Midbrain (tissue), 1 donor: ENCODE data around the gene PRRC2B.
"Not testable (repeated sequence)": the region's sequence is repeated elsewhere in the genome, so short reads cannot be mapped to it uniquely, and the experiment has no call there.

ENCODE experiments used
- DNase-seq: peaks from one replicate; lab custom pipeline; 2025; lab: John Stamatoyannopoulos, UW

PRRC2B gene

DNA sequence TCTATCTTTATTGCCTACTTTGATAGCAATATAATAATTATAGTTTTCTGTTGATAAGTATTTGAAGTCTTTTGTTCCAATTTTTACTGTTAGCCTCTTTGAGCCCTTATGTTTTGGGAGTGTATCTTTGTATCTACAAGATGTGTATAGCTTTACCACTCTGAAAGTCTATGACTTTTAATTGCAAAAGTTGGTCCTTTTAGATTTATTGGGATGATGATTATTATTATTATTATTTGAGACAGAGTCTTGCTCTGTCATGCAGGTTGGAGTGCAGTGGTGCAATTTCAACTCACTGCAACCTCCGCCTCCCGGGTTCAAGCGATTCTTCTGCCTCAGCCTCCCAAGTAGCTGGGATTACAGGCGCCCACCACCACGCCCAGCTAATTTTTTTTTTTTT is 78.2 kb downstream of the PRRC2B start:
- not testable (repeated sequence) for DNase-seq

DNA sequence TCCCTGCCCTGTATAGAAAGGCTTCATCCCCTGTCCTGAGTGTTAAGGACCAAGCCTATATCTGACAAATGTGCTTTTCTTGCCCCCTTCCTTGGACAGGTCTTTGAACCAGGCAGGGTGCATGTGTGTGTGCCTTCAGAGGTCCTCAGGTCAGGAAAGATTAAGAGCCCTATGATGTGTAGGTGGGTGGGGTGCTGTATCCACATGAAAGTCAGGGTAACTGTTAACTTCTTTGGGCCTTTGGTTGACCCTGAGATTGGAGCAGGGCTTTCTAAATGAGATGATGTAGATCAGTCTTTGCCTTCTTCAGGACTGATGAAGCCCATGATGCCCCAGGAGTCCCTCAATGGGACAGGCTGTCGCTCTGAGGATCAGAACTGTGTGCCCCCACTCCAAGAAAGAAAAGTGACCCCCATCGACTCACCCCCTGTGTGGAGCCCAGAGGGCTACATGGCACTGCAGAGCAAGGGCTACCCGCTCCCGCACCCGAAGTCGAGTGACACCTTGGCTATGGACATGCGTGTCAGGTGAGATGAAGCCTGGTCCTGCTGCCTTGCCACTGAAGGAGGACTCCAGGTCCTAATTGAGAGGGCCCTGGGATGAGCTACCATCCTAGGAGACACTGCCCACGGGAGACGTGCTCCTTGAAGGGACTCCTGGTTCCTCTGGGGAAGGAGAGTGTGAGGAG is 79.5 kb downstream of the PRRC2B start:
- no peak for DNase-seq

DNA sequence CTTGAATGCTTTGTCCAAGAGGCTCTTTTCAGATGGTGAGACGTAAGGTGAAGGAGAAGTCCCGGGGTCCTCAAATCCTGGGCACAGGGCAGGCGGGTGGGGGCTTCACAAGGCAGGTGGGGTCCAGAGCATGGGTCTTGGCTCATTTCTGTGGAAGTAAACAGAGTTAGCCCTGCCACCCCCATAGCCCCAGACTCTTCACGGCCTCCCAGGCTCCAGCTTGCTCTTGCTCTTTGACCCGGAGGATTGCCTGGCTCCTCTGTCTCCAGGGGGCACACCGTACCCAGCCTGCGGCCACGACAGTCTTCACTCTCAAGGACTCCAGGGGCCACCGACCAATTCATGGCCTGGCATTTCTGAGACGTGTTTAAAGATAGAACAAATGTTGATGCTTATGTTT is 80.0 kb downstream of the PRRC2B start:
- no peak for DNase-seq

DNA sequence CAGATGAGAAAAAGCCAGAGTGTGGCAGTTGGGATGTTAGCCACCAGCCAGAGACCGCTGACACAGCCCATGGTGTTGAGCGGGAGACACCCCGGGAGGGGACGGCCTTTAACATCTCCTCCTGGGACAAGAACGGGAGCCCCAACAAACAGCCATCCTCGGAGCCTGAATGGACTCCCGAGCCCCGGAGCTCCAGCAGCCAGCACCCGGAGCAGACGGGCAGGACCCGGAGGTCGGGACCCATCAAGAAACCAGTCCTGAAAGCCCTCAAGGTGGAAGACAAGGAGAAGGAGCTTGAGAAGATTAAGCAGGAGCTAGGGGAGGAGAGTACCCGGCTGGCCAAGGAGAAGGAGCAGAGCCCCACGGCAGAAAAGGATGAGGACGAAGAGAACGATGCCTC is 80.8 kb downstream of the PRRC2B start:
- DNase-seq, result no peak

DNA sequence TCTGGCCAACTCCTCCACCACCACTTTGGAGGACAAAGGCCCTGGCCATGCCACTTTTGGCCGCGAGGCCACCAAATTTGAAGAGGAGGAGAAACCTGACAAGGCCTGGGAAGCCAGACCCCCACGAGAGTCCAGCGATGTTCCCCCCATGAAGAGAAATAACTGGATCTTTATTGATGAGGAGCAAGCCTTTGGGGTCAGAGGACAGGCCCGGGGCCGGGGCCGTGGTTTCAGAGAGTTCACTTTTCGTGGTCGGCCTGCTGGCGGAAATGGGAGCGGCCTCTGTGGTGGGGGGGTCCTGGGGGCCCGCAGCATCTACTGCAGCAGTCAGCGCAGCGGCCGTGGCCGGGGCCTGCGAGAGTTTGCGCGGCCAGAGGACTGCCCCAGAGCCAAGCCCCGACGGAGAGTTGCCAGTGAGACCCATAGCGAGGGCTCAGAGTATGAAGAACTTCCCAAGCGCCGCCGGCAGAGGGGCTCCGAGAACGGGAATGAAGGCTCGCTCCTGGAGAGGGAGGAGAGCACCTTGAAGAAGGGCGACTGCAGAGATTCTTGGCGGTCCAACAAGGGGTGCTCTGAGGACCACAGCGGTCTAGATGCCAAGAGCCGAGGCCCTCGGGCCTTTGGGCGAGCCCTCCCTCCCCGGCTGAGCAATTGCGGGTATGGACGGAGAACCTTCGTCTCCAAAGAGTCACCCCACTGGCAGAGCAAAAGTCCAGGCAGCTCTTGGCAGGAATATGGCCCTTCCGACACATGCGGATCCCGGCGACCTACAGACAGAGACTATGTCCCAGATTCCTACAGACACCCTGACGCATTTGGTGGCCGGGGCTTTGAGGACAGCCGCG is 81.4 kb downstream of the PRRC2B start:
- DNase-seq, result peak; percentile 44

DNA sequence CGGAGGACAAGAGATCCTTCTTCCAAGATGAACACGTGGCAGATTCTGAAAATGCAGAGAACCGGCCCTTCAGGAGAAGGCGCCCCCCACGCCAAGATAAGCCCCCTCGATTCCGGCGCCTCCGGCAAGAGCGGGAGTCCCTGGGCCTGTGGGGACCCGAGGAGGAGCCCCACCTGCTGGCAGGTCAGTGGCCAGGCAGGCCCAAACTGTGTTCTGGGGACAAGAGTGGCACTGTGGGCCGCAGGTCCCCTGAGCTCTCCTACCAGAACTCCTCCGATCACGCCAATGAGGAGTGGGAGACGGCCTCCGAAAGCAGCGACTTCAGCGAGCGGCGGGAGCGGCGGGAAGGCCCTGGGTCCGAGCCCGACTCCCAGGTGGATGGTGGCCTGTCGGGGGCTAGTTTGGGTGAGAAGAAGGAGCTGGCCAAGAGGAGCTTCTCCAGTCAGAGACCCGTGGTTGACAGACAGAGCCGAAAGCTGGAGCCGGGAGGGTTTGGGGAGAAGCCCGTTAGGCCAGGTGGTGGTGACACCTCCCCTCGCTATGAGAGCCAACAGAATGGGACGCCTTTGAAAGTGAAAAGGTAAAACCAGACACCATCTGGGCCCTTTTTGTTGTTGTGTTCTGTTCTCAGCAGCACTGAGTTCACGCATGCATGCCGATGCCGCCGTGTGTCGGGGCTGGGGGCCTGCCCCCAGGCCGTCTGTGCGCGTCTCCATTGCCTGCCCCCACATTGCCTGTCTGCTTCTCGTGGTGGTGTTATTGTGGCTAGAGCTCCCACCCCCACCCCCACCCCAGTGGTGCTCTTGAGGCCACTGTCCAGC is 82.3 kb downstream of the PRRC2B start:
- no peak for DNase-seq

DNA sequence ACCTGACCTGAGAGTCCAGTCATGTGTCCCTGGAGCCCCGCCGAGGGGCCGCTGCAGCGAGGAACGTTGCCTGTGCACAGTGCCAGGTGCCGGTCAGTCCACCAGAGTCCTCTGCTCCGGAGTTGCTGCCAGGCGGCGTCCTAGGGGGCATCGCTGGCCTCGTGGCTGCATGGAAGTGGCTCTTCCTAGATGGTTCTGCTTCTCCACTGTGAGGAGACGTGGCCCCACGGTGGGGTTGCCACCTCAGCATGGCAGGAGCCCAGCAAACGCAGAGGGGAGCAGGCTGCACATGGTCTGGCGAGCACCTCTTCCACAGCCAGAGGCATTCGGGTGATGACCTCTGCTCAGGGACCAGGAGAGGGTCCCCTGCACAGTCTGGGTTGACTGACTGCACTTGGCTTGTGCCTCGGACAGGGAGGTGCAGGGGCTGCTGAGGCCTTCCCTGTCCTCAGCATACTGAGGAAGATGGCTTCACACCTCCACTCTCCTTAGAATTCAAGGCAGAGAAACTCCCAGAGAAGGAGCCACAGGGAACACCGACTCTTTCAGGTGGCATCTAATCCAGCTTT is 83.0 kb downstream of the PRRC2B start:
- peak; percentile 12 for DNase-seq

DNA sequence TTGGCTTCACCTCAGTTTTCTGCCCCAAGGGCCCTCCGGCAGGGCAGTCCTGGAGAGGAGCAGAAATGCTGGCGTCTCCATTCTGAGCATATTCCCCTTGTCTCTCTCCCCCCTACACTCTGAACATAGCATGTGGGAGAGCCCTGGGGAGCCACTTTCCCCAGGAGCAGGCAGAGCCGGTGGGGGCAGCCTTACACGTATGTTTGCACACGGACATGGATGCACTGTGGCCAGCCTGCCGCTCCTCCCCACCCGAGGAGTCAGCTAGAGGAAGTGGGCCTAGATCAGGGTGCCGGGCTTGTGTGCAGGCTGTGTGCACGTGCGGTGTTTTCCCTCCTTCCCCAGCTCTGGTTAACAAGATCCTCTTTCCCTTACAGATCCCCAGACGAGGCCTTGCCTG is 83.5 kb downstream of the PRRC2B start:
- no peak for DNase-seq

DNA sequence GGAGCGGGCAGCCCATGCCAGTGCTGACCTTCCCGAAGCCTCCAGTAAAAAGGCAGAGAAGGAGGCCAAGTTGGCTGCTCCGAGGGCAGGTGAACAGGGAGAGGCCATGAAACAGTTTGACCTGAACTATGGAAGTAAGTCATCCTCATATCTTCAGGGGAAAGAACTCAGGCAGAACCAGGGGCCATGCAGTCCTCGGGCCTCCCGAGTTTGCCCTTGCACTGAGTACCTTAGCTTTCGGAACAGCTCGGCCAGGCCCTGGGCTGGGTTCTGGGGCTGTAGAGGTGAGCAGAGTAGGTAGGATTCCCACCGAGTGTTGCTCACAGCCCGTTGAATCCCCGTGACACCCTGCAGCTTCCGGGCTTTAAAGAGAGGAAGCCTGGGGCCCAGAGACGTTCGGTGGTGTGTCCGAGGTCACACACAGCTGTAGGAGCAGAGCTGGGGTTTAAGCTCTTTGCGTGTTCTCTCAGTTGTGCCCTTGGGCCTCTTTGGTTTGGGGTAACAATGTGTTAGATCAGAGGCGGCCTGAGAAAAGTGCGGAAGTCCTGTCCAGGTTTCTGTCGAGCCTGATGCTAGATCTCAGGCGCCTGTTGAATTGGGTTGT is 84.0 kb downstream of the PRRC2B start:
- DNase-seq, result no peak

DNA sequence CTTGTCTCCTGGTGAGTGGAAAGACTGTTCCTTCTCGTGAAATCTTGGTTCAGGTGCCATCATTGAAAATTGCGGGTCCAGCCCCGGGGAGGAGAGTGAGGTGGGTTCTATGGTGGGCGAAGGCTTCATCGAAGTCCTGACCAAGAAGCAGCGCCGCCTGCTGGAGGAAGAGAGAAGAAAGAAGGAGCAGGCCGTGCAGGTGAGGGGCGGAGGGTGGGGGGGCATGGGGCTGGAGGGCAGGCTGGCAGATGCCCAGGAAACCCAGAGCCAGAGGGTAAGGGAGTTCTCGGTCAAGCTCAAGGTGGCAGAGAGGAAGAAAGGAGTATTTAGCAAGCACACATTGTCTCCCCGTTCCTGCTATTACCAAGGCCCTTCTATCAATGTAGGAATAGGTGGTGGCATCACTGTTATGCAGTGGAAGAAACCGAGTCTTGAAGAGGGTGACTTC is 84.6 kb downstream of the PRRC2B start:
- DNase-seq, result no peak

DNA sequence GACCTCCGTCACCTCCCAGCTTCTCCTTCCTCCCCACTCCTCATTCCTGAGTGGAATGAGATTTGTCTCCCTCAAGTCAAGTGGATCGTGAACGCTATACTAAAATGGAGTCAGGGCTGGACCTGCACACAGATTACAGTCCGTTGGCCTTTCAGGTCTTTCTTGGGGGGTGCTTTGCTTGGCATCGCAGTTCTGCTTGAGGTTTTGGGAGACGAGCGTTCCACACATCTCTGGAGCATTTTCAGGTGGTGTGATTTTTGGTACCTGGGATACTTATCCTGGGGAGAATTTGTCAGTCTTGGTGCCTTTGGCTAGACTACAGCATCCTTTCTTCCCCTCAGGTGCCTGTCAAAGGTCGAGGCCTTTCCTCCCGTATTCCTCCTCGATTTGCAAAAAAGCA is 85.0 kb downstream of the PRRC2B start:
- no peak for DNase-seq

DNA sequence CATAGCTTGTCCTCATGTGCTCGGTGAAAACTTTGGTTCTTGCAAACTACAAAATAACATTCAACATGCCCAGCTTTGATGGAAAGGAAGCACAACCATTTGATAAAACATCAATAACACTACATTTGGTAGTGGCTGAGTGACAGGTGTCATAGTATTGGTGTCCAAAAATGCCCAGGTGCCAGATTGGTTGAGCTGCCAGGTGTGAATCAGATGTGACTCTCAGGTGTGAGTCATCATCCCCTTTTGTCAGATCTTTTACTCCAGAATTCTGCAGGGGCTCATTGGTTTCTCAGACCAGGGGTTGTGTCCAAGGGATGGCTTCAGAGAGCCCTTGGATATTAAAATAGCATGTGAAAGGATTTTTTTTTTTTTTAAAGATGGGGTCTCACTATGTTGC is 86.4 kb downstream of the PRRC2B start:
- no peak for DNase-seq

DNA sequence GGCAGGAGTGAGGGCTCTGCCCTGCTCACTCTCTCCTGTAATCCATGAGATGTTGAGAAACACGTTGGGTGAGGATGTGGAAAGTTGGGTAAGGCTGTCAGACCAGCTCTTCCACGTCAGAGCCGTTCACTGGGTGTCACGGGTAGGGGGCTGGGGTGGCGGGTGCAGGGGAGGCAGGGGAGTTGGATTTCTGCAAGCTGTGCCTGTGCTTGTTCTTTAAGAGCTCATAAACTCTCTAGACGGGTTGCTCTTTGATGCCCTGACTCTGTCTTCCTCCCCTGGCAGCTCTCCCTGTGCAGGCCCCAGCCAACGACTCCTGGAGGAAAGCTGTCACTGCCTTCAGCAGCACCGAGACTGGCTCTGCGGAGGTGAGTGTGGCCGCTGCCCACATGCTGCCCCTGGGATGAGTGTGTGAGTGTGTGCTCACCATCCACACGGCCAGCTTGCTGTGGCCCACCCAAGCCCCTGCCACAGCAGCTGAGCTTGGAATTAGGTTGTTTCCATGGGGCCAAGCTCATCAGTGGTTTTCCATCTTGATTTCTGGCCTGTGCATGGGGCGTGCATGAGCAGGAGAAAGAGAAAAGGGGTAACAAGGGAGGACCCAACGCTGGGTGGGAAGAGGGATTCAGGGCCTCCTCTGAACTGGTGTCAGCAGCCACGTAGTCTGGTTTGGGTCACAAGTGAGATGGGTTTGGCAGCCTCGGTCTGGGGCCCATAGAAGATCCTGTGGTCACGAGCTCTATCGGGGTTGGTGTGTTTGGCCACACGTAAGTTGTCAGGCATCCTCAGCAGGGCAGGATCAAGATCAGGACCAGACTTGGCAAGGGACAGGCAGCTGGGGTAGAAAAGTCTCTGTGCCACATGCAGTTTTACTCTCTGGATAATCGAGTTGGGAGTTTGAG is 87.8 kb downstream of the PRRC2B start:
- no peak for DNase-seq

DNA sequence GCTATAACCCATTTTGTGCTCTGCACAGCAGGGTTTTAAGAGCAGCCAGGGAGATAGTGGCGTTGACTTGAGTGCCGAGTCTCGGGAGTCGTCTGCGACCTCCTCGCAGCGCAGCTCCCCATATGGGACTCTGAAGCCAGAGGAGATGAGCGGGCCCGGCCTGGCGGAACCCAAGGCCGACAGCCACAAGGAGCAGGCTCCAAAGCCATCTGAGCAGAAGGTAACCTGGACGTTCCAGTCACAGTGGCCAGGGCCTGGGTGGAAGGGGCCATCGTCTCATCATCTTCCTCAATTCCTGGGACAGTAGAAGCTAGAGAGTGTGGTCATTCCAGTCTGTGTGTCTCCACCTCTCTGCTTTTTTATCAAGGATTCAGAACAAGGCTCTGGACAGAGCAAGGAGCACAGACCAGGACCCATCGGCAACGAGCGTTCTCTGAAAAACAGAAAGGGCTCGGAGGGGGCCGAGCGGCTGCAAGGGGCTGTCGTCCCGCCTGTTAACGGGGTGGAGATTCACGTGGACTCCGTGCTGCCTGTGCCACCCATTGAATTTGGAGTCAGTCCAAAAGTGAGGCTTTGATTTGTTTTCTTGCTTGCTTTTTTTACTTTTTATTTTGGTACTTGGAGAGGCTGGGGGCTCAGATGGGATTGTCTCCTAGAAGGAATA is 88.6 kb downstream of the PRRC2B start:
- no peak for DNase-seq

DNA sequence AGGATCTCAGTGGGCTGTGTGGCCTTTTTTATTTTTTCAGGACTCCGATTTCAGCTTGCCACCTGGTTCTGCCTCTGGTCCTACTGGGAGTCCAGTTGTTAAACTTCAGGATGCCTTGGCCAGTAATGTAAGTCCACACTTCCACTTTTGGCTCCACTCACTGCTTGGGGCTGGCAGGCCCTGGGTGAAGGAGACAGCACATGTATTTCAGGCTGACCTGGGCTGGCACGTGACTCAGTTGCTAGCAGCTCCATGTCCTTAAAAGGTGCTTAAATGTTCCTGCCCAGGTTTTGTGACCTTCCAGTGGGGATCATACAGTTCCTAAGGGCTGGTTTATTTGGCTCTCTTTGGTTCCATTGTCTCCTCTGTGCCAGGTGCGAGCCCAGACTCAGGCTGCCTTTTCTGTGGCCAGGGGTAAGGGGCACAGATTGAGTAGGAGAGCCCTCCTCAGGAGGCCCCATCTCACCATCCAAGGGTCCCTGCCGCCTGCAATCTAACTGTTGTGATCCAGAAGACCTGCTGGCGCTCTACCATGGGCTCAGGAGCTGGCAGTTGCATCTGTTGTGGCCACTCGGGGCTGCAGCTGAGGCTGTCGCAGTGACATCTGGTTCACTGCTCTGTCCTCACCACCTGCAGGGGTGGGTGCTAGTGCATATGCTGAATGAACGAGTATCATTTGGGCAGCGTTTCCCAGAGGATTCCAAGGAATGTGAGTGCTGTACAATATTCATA is 89.6 kb downstream of the PRRC2B start:
- DNase-seq, result no peak

DNA sequence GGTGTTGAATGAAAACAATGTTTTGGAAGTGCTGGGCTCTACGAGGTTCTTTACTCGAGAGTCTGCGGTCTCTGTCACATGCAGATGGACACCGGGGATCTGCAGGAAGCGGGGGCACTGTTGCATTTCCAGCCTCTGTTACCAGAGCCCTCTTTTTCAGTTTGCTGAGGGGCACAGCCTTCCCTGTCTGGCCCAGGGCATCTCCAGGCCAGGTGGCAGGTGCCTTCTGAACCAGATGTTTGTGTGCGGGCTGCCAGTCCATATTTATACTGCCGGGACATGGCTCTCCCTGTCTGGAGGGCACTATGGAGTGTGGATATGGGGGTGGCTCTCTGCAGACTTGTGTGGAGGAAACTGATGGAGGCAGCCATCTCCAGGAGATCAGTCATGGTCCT is 90.2 kb downstream of the PRRC2B start:
- DNase-seq, result no peak

DNA sequence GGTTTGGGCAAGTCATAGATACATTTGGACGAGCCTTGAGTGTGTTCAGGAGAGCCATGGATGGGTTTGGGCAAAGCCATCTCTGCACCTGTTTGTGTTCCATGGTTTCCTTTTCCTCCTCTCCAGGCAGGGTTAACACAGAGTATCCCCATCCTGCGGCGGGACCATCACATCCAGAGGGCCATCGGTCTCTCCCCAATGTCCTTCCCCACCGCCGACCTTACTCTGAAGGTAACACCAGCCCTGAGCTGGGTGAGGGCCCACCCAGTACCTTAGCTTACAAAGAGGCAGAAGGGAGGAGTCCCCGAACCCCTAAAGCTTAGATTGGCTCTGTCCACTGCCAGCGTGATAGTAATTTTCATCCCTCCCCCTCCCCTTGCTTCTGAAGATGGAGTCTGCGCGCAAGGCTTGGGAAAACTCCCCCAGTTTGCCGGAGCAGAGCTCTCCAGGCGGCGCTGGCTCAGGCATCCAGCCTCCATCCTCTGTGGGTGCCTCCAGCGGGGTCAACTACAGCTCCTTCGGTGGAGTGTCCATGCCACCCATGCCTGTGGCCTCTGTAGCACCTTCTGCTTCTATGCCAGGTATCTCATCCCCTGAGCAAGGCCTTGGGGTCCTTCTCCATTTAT is 90.8 kb downstream of the PRRC2B start:
- DNase-seq, result no peak

DNA sequence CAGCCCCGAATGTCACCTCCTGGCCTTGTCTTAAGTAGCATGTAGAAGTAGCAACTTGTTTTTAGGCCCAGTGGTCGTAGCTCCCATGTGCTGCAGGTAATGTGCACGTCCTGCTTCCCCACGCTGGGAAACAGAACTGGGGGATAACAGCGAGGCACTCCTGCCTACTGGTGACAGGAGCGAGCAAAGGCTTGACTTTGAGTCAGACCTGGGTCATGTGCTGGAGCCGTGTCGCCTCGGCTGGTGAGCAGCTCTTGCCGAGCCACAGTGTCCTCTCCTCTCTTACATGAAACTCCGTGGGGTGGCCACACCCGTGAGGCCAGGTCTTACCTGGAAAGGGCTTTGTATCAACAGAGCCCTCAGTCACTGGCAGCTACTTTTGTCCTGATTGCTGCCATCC is 91.3 kb downstream of the PRRC2B start:
- DNase-seq, result no peak
